ENCODE measurements around the gene MYO18A.

- TF ChIP-seq POLR2A (IDR thresholded peaks at IDR 0.05) (no peak), CTCF (IDR thresholded peaks at IDR 0.05) (no peak)
These were observed 71.2 kb downstream of the MYO18A start for GRCh38 chr17:29108823-29109476.
